Fibroblast of the conjunctiva (primary cell): ENCODE data around the gene PCNA.

Experiments
- DNase-seq: peaks from one replicate; pipeline ENCODE4 v3.0.0-alpha.2; 2010; ENCODE audit warnings: low read depth

Gene PCNA

GRCh38 chr20:5065166-5065878, 54.4 kb downstream of the PCNA start:
- no peak for DNase-seq
